ENCODE results near the gene STK32C. TPM values are rescaled to one million over a fixed set of nuclear protein-coding genes. Genes with fewer than 3 reads are reported as not detected.

STK32C gene
- total RNA-seq, 4 donors from 2014 or later = 1.3 to 5.6 (median 4.7) TPM

DNA sequence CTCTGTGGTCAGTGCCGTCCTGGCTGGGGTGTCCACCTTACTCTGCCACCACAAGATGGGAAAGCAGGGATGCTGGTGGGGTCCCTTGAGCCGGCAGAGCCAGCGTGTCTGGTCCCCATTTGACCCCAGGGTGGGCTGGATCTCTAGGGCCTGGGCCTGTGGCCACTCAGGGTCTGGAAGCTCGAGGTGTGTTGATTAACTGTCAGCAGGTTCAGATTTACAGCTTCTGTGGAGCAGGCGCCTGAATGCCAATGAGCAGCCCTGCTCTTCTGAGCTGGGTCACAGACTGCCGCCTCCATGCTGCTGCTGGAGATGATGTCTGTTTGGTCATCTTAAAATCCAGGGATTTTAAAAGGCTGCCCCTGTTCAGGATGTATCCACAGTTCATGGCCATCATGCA, 132.3 kb downstream of the STK32C start:
- TF ChIP-seq POLR2AphosphoS5 (IDR thresholded peaks at IDR 0.05) = no peak
- TF ChIP-seq EP300 (IDR thresholded peaks at IDR 0.05) = no peak
- no peak for TF ChIP-seq POLR2A (IDR thresholded peaks at IDR 0.05)
- no peak for TF ChIP-seq CTCF (IDR thresholded peaks at IDR 0.05)
- Histone ChIP-seq H3K36me3 (no peaks in the 10 kb centered on the region), H3K4me3 (no peak overlapping the region), H3K27ac (no peak overlapping the region), H3K9me3 (no peaks in the 10 kb centered on the region), H3K27me3 (peaks cover 43% of the 10 kb centered on the region), H3K4me1 (no peaks in the 10 kb centered on the region)
- WGBS = 67% methylated on average over 1 of the region's 6 CpGs
- no peak for DNase-seq (ENCODE audit: low spot score in 2 of 2)

DNA sequence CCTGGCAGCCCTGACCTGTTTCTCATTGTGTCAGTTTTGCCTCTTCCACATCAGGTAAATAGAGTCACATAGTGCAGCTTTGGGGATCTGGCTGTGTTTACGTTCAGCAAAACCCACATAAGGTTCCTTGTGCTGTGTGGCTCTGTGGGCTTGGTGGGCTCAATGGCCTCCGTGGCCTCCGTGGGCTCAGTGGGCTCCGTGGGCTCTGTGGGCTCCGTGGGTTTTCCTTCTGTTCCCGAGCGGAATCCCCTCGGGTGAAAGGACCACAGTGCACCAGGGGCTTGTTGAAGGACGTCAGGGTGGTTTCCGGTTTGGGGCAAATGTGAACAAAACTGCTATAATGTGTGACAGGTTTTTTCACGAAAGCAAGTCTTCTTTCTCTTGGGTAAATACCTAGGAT, 133.5 kb downstream of the STK32C start:
- 87% methylated on average over 11 of the region's 11 CpGs for WGBS
- peaks cover 43% of the 10 kb centered on the region for H3K27me3 ChIP-seq

GRCh38 chr10:132173185-132173584, 134.6 kb downstream of the STK32C start:
- Histone ChIP-seq H3K27me3 (peaks cover 40% of the 10 kb centered on the region), H3K9me3 (no peaks in the 10 kb centered on the region), H3K4me1 (no peaks in the 10 kb centered on the region), H3K36me3 (no peaks in the 10 kb centered on the region), H3K4me3 (no peak overlapping the region), H3K27ac (no peak overlapping the region)
- TF ChIP-seq EP300 (IDR thresholded peaks at IDR 0.05) (no peak), POLR2AphosphoS5 (IDR thresholded peaks at IDR 0.05) (no peak), CTCF (IDR thresholded peaks at IDR 0.05) (no peak), POLR2A (IDR thresholded peaks at IDR 0.05) (no peak)
- 63% methylated on average over 5 of the region's 5 CpGs for WGBS
- DNase-seq (ENCODE audit: low spot score in 2 of 2) = no peak

More for the DNA sequence above, 133.5 kb downstream of the STK32C start:
- TF ChIP-seq POLR2A (IDR thresholded peaks at IDR 0.05) = no peak
- Histone ChIP-seq H3K36me3 (no peaks in the 10 kb centered on the region), H3K4me1 (no peaks in the 10 kb centered on the region), H3K27ac (no peak overlapping the region), H3K9me3 (no peaks in the 10 kb centered on the region), H3K4me3 (no peak overlapping the region)
- DNase-seq (ENCODE audit: low spot score in 2 of 2) = no peak

- no peaks in the 10 kb centered on the region for H3K9me3 ChIP-seq
- no peak for DNase-seq (ENCODE audit: low spot score in 2 of 2)
- TF ChIP-seq EP300 (IDR thresholded peaks at IDR 0.05) (no peak), POLR2A (IDR thresholded peaks at IDR 0.05) (no peak), POLR2AphosphoS5 (IDR thresholded peaks at IDR 0.05) (no peak)
- peaks cover 40% of the 10 kb centered on the region for H3K27me3 ChIP-seq
- H3K4me3 ChIP-seq = no peak overlapping the region
- H3K36me3 ChIP-seq = no peaks in the 10 kb centered on the region
- no peaks in the 10 kb centered on the region for H3K4me1 ChIP-seq
- WGBS = 51% methylated on average over 26 of the region's 26 CpGs
- no peak overlapping the region for H3K27ac ChIP-seq
Observed at GRCh38 chr10:132172091-132173066, 135.4 kb downstream of the STK32C start.

- Histone ChIP-seq H3K9me3 (no peaks in the 10 kb centered on the region), H3K36me3 (no peaks in the 10 kb centered on the region), H3K4me1 (no peaks in the 10 kb centered on the region), H3K27me3 (peaks cover 29% of the 10 kb centered on the region), H3K27ac (no peak overlapping the region), H3K4me3 (no peak overlapping the region)
- DNase-seq (ENCODE audit: low spot score in 2 of 2) = no peak
- no peak for TF ChIP-seq EP300 (IDR thresholded peaks at IDR 0.05)
- TF ChIP-seq POLR2A (IDR thresholded peaks at IDR 0.05) = no peak
- no peak for TF ChIP-seq POLR2AphosphoS5 (IDR thresholded peaks at IDR 0.05)
- no peak for TF ChIP-seq CTCF (IDR thresholded peaks at IDR 0.05)
- WGBS = 59% methylated on average over 5 of the region's 36 CpGs
Observed at GRCh38 chr10:132170561-132171361, 137.0 kb downstream of the STK32C start.

All from suprapubic skin (tissue), 4 donors.